Measurements from ENCODE around the gene ZNF235. TPM values are rescaled to one million over a fixed set of nuclear protein-coding genes. Genes with fewer than 3 reads are reported as not detected.

The ZNF235 gene
- 0.88 and 2.0 TPM in 2 replicates for total RNA-seq

DNA sequence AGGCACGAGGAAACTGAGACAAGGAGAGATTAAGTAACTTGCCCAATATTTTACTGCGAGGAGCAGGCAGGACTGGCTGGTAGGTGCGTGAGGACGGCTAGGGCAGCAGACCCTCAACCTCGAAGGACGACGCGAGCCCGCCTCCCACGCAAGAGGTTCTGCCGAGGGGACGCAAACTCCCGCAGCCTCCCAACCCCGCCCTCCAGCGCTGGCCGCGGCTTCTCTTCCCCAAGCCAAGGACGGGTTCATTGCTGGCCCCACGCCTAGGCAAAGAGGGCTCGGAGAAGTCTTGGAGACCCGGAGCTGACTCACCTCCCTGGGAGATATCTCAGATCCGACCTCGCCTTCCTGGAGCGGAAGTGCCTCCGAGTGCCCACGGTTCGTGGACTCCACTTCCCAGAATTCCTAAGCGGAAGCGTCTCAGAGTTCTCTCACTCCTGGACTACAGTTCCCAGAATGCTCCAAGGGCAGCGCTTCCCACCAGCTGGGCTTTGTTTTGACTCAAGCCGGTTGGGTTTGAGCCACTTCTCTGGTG, at the start of gene ZNF235:
ZNF235 (minus strand) TSS at position 367 of the 535 bp plus-strand sequence. CDS start 1,621 bp downstream, outside the sequence.

Other genes starting within 250 kb of the ZNF235 start
- 1.6 and 1.7 TPM in 2 replicates for gene ZNF284, start 232.9 kb downstream of the ZNF235 start, total RNA-seq
- gene ZNF224, start 210.7 kb downstream of the ZNF235 start, total RNA-seq = 6.1 and 11.7 TPM in 2 replicates
- 1.1 and 1.7 TPM in 2 replicates for gene ZNF225, start 191.6 kb downstream of the ZNF235 start, total RNA-seq
- gene ZNF234, start 163.5 kb downstream of the ZNF235 start, total RNA-seq = 3.3 and 3.6 TPM in 2 replicates
- 4.9 and 9.3 TPM in 2 replicates for gene ZNF226, start 139.9 kb downstream of the ZNF235 start, total RNA-seq
- 3.1 and 4.9 TPM in 2 replicates for gene ZNF227, start 92.5 kb downstream of the ZNF235 start, total RNA-seq
- gene ZNF233, start 45.1 kb downstream of the ZNF235 start, total RNA-seq = 0.07 TPM in 1 of 2 replicates, not detected in the other
- gene ZNF112, start 51.7 kb upstream of the ZNF235 start, total RNA-seq = 1.5 and 2.2 TPM in 2 replicates
- 2.0 and 2.9 TPM in 2 replicates for gene ZNF285, start 96.6 kb upstream of the ZNF235 start, total RNA-seq
- gene ZNF229, start 143.4 kb upstream of the ZNF235 start, total RNA-seq = 3.2 and 5.4 TPM in 2 replicates
- gene ZNF180, start 195.5 kb upstream of the ZNF235 start, total RNA-seq = 4.8 and 6.0 TPM in 2 replicates
- gene CEACAM20, start 224.7 kb upstream of the ZNF235 start, total RNA-seq = not detected in 2 replicates